KOPT-K1 (cell line): ENCODE data around the gene SMAD1.
"Not testable (repeated sequence)": the region's sequence is repeated elsewhere in the genome, so short reads cannot be mapped to it uniquely, and the experiment has no call there.

Experiments
- H3K27ac ChIP-seq: fragments of 200-600 bp; sonication (generic); 2 replicates; pipeline ENCODE4 v1.5.1; 2016; ENCODE audit warnings: antibody characterized with exemption, mild to moderate bottlenecking, low read depth, low read length; ENCODE audit not compliant: poor library complexity, severe bottlenecking
- H3K36me3 ChIP-seq: fragments of 200-600 bp; sonication (generic); 2 replicates; pipeline ENCODE4 v1.5.1; 2017; ENCODE audit warnings: antibody characterized with exemption, mild to moderate bottlenecking, low read length, moderate library complexity; ENCODE audit not compliant: insufficient read depth
- H3K9me3 ChIP-seq: fragments of 200-600 bp; sonication (generic); 2 replicates; pipeline ENCODE4 v1.5.1; 2017; ENCODE audit warnings: antibody characterized with exemption, low read length, mild to moderate bottlenecking; ENCODE audit not compliant: insufficient read depth, poor library complexity, severe bottlenecking

The SMAD1 gene

GRCh38 chr4:145530189-145530588 lies 48.5 kb downstream of the SMAD1 start:
- H3K9me3 ChIP-seq: no peaks in the 10 kb centered on the region
- H3K36me3 ChIP-seq: no peaks in the 10 kb centered on the region
- no peak overlapping the region for H3K27ac ChIP-seq

DNA sequence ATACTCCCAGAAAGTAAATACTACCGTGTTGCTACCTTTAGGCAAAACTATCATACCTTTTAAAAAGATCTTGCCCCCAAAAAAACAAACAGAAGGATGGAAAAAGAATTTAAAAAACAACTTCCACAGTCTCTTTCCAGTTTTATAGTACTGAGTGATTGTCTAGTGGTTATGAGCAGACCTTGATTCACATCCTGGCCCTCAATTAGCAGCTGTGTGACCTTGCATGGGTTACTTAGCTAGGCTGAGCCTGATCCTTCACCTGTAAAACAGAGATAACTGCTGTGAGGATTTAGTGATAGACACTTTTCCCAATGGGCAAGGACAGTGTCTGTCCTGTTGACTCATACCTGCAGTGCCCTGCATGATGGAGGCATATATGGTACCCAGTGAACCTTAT lies 49.0 kb downstream of the SMAD1 start:
- H3K36me3 ChIP-seq: no peaks in the 10 kb centered on the region
- no peak overlapping the region for H3K27ac ChIP-seq
- no peaks in the 10 kb centered on the region for H3K9me3 ChIP-seq

GRCh38 chr4:145531223-145531622 lies 49.6 kb downstream of the SMAD1 start:
- Histone ChIP-seq H3K36me3 (no peaks in the 10 kb centered on the region), H3K27ac (no peak overlapping the region), H3K9me3 (no peaks in the 10 kb centered on the region)

DNA sequence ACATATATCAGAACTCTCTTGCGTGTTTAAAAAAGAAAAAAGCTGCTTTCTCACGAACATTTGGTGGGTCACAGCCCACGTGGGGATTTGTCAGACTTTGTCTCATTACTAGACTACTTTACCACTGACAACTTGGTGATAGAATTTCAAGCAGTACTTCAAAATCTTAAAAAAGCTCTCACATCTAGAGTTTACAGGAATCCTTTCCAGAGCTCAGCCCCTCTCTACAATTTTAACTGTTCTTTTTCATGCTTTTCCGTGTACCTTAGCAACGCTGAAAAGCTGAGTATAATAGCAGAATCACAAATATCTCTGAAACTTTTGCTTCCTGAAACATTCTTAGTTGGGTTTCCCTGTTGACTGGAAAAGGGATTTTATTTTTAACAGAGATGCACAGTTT lies 50.2 kb downstream of the SMAD1 start:
- H3K36me3 ChIP-seq: no peaks in the 10 kb centered on the region
- H3K27ac ChIP-seq: no peak overlapping the region
- no peaks in the 10 kb centered on the region for H3K9me3 ChIP-seq

DNA sequence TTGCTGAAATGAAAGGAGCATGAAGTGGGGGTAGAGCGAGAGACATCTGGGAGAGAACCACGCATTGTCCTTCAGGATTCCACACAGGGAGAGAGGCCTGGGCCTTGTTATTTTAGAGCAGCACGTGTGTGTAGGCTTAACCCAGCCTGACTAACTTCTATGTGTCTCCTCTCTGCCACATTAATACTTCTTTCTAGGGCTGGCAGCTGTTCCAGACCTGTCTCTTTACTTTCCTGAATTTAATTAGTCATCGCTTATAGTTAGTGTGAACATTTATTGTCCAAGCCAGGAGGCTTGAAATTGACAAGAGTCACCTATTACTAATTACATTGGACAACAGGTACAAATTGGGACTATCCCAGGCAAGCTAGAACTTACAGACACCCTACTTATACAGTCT lies 51.3 kb downstream of the SMAD1 start:
- Histone ChIP-seq H3K36me3 (no peaks in the 10 kb centered on the region), H3K9me3 (no peaks in the 10 kb centered on the region), H3K27ac (no peak overlapping the region)

DNA sequence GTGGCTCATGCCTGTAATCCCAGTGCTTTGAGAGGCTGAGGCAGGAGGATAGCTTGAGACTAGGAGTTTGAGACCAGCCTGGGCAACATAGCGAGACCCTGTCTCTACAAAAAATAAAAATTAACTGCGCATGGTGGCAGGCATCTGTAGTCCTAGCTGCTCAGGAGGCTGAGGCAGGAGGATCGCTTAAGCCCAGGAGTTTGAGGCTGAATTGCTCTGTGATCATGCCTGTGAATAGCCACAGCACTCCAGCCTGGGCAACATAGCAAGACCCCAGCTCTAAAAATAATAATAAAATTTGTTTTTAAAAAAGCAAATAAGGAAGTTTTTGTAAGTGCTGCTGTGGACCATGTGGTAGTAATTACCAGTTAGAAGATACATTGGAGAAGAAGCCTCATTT lies 51.8 kb downstream of the SMAD1 start:
- not testable (repeated sequence) for H3K9me3 ChIP-seq, H3K27ac ChIP-seq, H3K36me3 ChIP-seq

GRCh38 chr4:145533961-145534360 lies 52.3 kb downstream of the SMAD1 start:
- Histone ChIP-seq H3K27ac (no peak overlapping the region), H3K9me3 (no peaks in the 10 kb centered on the region), H3K36me3 (no peaks in the 10 kb centered on the region)

- Histone ChIP-seq H3K27ac (no peak overlapping the region), H3K9me3 (no peaks in the 10 kb centered on the region), H3K36me3 (no peaks in the 10 kb centered on the region)
Measured at GRCh38 chr4:145535202-145535601, 53.5 kb downstream of the SMAD1 start.

GRCh38 chr4:145536044-145536443 lies 54.4 kb downstream of the SMAD1 start:
- H3K27ac ChIP-seq: no peak overlapping the region
- no peaks in the 10 kb centered on the region for H3K36me3 ChIP-seq
- H3K9me3 ChIP-seq: no peaks in the 10 kb centered on the region

- Histone ChIP-seq H3K27ac (no peak overlapping the region), H3K36me3 (no peaks in the 10 kb centered on the region), H3K9me3 (no peaks in the 10 kb centered on the region)
Measured at GRCh38 chr4:145538596-145538995, 56.9 kb downstream of the SMAD1 start.

DNA sequence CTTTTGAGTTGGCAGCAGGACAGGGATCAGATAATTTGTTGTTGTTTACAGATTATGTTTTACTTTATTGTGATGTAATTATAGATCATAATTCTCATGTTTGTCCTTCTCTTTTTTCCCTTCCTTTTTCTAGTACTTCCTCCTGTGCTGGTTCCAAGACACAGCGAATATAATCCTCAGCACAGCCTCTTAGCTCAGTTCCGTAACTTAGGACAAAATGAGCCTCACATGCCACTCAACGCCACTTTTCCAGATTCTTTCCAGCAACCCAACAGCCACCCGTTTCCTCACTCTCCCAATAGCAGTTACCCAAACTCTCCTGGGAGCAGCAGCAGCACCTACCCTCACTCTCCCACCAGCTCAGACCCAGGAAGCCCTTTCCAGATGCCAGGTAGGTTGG lies 58.0 kb downstream of the SMAD1 start:
- H3K27ac ChIP-seq: no peak overlapping the region
- no peaks in the 10 kb centered on the region for H3K9me3 ChIP-seq
- no peaks in the 10 kb centered on the region for H3K36me3 ChIP-seq

GRCh38 chr4:145540235-145540634 lies 58.6 kb downstream of the SMAD1 start:
- Histone ChIP-seq H3K27ac (no peak overlapping the region), H3K36me3 (no peaks in the 10 kb centered on the region), H3K9me3 (no peaks in the 10 kb centered on the region)

DNA sequence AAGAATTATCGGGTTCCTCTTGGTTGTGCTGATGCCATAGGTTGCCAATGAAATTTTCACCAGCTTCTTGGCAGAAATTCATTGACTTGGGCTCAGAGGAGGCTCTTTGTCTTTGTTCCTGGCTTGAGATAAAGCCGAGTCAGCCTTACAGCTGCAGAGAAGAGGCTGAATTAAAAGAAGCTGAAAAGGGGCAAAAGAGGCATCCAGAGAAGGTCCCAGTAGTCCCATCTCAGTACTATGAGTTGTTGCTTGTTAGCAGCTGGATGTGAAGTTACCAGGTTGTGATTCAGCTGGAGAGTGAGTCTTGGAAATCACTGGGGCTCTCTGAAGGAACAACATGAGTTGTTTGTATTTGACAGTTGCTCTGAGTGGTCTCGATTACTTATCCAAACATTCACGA lies 59.7 kb downstream of the SMAD1 start:
- Histone ChIP-seq H3K9me3 (no peaks in the 10 kb centered on the region), H3K27ac (no peak overlapping the region), H3K36me3 (no peaks in the 10 kb centered on the region)

DNA sequence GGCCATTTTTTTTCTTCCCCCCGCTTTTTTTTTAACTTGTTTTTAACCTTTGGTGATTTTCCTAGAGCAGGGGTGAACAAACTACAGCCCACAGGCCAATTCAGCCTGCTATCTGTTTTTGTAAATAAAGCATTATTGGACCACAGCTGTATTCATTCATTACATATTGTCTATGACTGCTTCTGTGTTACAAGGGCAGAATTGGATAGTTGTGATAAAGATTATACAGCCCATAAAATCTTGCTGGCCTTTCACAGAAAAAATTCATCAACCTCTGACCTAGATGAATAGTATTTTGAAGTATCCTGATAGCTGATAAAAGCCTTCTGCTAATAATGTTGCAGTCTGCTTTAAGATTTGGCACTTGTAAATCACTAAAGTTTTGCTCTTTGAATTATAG lies 63.4 kb downstream of the SMAD1 start:
- no peaks in the 10 kb centered on the region for H3K36me3 ChIP-seq
- H3K9me3 ChIP-seq: no peaks in the 10 kb centered on the region
- H3K27ac ChIP-seq: no peak overlapping the region

DNA sequence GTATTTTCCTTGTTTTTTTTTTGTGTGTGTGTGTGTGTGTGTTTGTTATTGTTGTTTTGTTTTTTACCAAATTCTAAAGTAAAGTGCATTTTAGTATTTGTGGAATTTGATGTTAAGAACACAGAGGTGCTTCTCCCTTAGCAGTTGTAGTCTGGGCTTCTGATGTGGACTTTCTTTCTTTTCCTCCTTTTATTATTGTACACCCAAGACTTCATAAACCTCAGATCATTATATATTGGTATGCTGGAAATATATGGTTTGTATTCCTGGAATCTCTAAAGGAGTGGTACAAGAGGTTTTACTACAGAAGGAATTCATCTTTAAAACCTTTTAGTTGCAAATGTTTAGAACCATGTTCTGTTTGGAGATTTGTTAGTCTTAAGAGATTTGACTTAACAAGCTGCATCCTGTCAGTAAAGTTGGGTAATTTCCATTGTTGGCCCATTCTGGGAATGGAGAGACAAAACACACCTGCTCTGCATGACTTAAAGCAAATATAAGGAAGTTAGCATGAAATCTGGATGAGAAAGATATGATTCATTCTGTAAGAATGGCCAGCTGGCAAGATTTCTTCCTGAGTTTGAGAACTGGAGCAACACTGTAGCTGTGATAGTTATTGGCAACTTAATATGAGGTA lies 64.0 kb downstream of the SMAD1 start:
- H3K36me3 ChIP-seq: no peaks in the 10 kb centered on the region
- no peak overlapping the region for H3K27ac ChIP-seq
- H3K9me3 ChIP-seq: no peaks in the 10 kb centered on the region

GRCh38 chr4:145546175-145546915 lies 64.7 kb downstream of the SMAD1 start:
- no peaks in the 10 kb centered on the region for H3K36me3 ChIP-seq
- no peak overlapping the region for H3K27ac ChIP-seq
- H3K9me3 ChIP-seq: no peaks in the 10 kb centered on the region
